ENCODE data around the gene ZNF423. TPM values are rescaled to one million over a fixed set of nuclear protein-coding genes. Genes with fewer than 3 reads are reported as not detected.
A peak's percentile ranks its signal among the peaks of the same experiment; 100 is the strongest.

The ZNF423 gene
- total RNA-seq, result not detected

DNA sequence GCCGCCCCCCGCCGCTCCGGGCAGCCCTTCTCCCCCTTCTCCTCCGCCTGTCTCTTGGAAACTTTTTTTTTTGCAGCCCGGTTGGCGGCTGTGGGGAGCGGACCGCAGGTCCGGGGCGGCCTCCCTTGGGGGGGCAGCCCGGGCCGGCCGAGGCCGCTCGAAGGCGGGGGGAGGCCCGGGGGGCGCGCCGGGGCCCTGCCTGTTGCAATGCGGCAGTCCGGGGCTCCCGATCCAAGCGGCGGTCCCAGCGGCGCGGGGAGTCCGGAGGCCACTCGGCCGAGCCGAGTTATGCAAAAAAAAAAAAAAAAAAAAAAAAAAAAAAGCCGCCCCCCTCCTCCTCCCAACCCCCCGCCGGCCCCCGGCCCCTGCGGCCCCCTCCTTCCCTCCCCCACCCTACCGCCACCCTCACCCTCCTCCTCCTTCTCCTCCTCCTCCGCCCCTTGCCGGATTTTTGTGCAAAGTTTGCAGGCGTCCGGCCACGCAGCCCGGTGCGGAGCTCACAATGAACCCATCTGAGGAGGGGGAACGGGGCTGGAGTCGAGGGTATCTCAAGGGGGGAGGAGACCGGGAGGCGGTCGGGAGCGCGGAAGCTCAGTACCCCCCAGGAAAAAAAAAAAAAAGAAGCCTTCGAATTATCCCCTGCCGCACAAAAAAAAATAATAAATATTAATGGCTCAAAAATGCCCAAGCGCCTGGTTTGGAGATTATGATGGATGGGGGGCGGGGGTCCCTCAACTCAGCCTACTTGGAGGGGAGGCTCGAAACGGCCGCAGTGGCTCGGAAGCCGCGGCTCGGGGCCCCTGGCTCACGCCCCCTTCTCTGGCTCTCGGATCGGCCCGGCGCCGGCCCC is at the start of gene ZNF423:
TSS of gene ZNF423 (minus strand) at position 291 of the 850 bp plus-strand sequence. CDS start 338 bp downstream, outside the sequence.
- Mint-ChIP-seq H3K4me3 (peak within 1 kb of the TSS; percentile 61), H3K9me3 (no peaks in the 10 kb centered on the region), H3K27me3 (peaks cover 39% of the 10 kb centered on the region), H3K36me3 (no peaks in the 10 kb centered on the region), H3K4me1 (ENCODE audit: low read depth) (peaks cover 15% of the 10 kb centered on the region), H3K27ac (no peak within 1 kb of the TSS)
- CTCF ChIA-PET, result interaction anchor here (0.6 to 3.0 kb wide), 4 partner anchors 66 to 417 kb away, joined by 3 to 15 read pairs (median 7); partner anchors contain the start of gene CNEP1R1
- POLR2A ChIA-PET, result no interaction called here
- intact Hi-C loops (cut with micrococcal nuclease), result loop anchor here (2.0 to 10.0 kb wide), 2 partner anchors 67 to 169 kb away; partner anchors contain the start of gene CNEP1R1
- DNase-seq, result no peak

GRCh38 chr16:49904348-49905062 is 48.6 kb upstream of the ZNF423 start:
- no peaks in the 10 kb centered on the region for H3K4me1 Mint-ChIP-seq (ENCODE audit: low read depth)
- H3K9me3 Mint-ChIP-seq, result no peaks in the 10 kb centered on the region
- H3K36me3 Mint-ChIP-seq, result no peaks in the 10 kb centered on the region
- DNase-seq, result no peak
- ChIA-PET POLR2A (no interaction called here), CTCF (no interaction called here)
- no peak overlapping the region for H3K4me3 Mint-ChIP-seq
- H3K27ac Mint-ChIP-seq, result no peak overlapping the region
- intact Hi-C loops (cut with micrococcal nuclease), result no loop called here
- H3K27me3 Mint-ChIP-seq, result no peaks in the 10 kb centered on the region

- ChIA-PET CTCF (no interaction called here), POLR2A (no interaction called here)
Measured at GRCh38 chr16:49902908-49903307, 47.0 kb upstream of the ZNF423 start.

GRCh38 chr16:49901711-49902110 is 45.8 kb upstream of the ZNF423 start:
- H3K36me3 Mint-ChIP-seq, result no peaks in the 10 kb centered on the region
- H3K4me3 Mint-ChIP-seq, result no peak overlapping the region
- ChIA-PET POLR2A (no interaction called here), CTCF (no interaction called here)
- intact Hi-C loops (cut with micrococcal nuclease), result no loop called here
- H3K27ac Mint-ChIP-seq, result no peak overlapping the region
- no peaks in the 10 kb centered on the region for H3K9me3 Mint-ChIP-seq
- H3K4me1 Mint-ChIP-seq (ENCODE audit: low read depth), result no peaks in the 10 kb centered on the region
- H3K27me3 Mint-ChIP-seq, result no peaks in the 10 kb centered on the region
- DNase-seq, result no peak

More at GRCh38 chr16:49902908-49903307, 47.0 kb upstream of the ZNF423 start:
- no peak for DNase-seq
- Mint-ChIP-seq H3K9me3 (no peaks in the 10 kb centered on the region), H3K27ac (no peak overlapping the region), H3K4me3 (no peak overlapping the region), H3K36me3 (no peaks in the 10 kb centered on the region), H3K4me1 (ENCODE audit: low read depth) (no peaks in the 10 kb centered on the region), H3K27me3 (no peaks in the 10 kb centered on the region)
- intact Hi-C loops (cut with micrococcal nuclease), result no loop called here

DNA sequence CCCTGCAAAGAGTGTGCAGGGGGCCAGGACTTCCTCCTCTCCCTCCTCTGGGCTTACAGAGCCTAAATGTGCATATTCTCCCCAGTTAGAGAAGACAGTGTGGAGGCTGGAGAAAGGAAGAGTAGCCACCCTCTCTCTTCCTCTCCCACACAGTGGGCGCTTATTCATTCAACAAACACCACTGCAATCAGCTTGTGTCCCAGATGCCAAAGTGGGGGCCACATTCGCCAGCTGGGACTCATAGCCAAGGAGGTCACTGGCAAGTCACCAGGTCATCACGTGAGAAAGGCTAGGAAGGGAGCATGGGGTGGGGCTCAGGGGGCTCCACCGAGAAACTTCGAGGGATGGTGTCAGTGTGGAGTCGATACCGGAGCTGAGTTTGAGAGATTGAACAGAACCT is 45.0 kb upstream of the ZNF423 start:
- no peaks in the 10 kb centered on the region for H3K9me3 Mint-ChIP-seq
- ChIA-PET POLR2A (no interaction called here), CTCF (interaction anchor here (1.0 to 1.4 kb wide), 2 partner anchors 22 to 24 kb away, joined by 3 read pairs; no protein-coding TSS in a partner anchor)
- H3K4me1 Mint-ChIP-seq (ENCODE audit: low read depth), result no peaks in the 10 kb centered on the region
- H3K4me3 Mint-ChIP-seq, result no peak overlapping the region
- no peaks in the 10 kb centered on the region for H3K36me3 Mint-ChIP-seq
- no peak overlapping the region for H3K27ac Mint-ChIP-seq
- no peak for DNase-seq
- intact Hi-C loops (cut with micrococcal nuclease), result no loop called here
- no peaks in the 10 kb centered on the region for H3K27me3 Mint-ChIP-seq

DNA sequence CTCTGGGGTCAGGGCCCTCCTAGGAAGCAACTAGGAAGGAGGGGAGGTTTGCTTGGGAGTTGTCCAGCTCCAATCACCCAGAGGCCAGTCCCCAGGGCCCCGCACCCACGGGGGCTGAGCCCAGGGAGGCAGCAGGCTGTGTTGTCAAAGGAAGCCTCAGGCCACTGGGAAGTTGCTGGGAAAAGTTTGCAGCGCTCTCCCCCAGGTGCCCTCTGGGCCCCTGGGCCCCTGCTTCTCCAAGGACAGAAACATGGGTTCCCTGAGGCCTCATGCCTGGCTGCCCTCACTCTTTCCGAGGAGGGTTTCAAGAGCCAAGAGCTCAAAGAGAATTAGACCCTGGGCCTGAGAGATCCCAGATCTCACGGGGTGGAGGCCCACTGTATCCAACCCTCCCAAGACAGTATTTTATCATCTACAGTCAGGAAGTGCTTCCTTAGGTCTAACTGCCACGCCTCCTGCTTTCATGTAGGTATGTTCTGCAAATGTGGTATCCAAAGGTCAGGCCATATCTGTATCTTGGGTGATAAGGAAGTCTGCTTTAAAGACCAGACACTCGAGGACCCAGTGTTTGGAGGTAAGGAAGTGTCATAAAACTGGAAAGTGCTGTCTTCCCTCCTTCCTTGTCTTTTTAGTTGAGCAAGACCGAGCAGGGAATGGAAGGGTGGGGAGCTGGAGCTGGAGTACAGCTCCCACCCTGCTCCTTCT is 44.2 kb upstream of the ZNF423 start:
- Mint-ChIP-seq H3K4me1 (ENCODE audit: low read depth) (no peaks in the 10 kb centered on the region), H3K36me3 (no peaks in the 10 kb centered on the region), H3K27ac (no peak overlapping the region), H3K9me3 (no peaks in the 10 kb centered on the region), H3K4me3 (no peak overlapping the region), H3K27me3 (no peaks in the 10 kb centered on the region)
- intact Hi-C loops (cut with micrococcal nuclease), result no loop called here
- CTCF ChIA-PET, result interaction anchor here (1.0 to 1.4 kb wide), 2 partner anchors 23 kb away, joined by 3 read pairs; no protein-coding TSS in a partner anchor
- POLR2A ChIA-PET, result no interaction called here
- no peak for DNase-seq

- ChIA-PET CTCF (no interaction called here), POLR2A (no interaction called here)
- Mint-ChIP-seq H3K27me3 (peaks cover 5% of the 10 kb centered on the region), H3K9me3 (no peaks in the 10 kb centered on the region), H3K36me3 (no peaks in the 10 kb centered on the region), H3K4me3 (no peak overlapping the region), H3K27ac (no peak overlapping the region), H3K4me1 (ENCODE audit: low read depth) (no peaks in the 10 kb centered on the region)
- DNase-seq, result no peak
- intact Hi-C loops (cut with micrococcal nuclease), result no loop called here
Measured at GRCh38 chr16:49896447-49896964, 40.6 kb upstream of the ZNF423 start.

GRCh38 chr16:49890876-49891275 is 35.0 kb upstream of the ZNF423 start:
- POLR2A ChIA-PET, result no interaction called here
- intact Hi-C loops (cut with micrococcal nuclease), result no loop called here
- DNase-seq, result peak; percentile 51
- no peaks in the 10 kb centered on the region for H3K36me3 Mint-ChIP-seq
- H3K9me3 Mint-ChIP-seq, result no peaks in the 10 kb centered on the region
- peaks cover 11% of the 10 kb centered on the region for H3K27me3 Mint-ChIP-seq
- no peaks in the 10 kb centered on the region for H3K4me1 Mint-ChIP-seq (ENCODE audit: low read depth)
- H3K4me3 Mint-ChIP-seq, result no peak overlapping the region
- no peak overlapping the region for H3K27ac Mint-ChIP-seq
- CTCF ChIA-PET, result interaction anchor here (0.6 to 1.3 kb wide), 2 partner anchors 32 to 33 kb away, joined by 3 to 7 read pairs; no protein-coding TSS in a partner anchor

DNA sequence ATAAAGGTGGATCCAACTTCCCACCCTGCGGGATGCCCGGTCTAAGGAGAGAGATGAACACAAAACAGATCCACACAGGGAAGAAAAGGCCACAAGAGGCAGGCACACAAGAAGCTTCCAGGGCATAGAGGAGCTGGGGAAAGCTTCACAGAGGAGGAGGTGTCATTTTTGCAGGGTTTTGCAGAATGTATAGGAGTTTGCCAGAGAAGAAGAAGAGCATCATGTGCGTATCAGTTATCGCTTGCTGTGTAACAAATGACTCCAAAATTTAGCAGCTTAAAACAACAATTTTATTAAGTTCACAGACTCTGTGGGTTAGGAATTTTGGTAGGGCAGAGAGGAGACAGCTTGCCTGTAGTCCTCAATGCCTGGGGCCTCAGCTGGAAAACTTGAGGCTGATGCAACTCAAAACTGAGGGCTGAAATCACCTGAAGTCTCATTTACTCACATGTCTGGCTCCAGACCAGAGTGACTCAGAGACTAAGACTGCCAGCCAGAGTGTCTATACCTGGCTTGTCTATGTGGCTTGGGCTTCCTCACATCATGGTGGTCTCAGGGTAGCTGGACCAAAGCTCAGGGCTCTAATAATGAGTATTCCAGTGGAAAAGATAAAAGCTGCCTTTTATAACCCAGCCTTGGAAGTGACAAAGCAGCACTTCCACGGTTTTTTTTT is 33.9 kb upstream of the ZNF423 start:
- ChIA-PET POLR2A (no interaction called here), CTCF (interaction anchor here (1.3 kb wide), 1 partner anchor 32 kb away, joined by 7 read pairs; no protein-coding TSS in a partner anchor)
- no peak overlapping the region for H3K4me3 Mint-ChIP-seq
- H3K4me1 Mint-ChIP-seq (ENCODE audit: low read depth), result no peaks in the 10 kb centered on the region
- intact Hi-C loops (cut with micrococcal nuclease), result no loop called here
- H3K36me3 Mint-ChIP-seq, result no peaks in the 10 kb centered on the region
- no peaks in the 10 kb centered on the region for H3K9me3 Mint-ChIP-seq
- peaks cover 11% of the 10 kb centered on the region for H3K27me3 Mint-ChIP-seq
- DNase-seq, result no peak
- no peak overlapping the region for H3K27ac Mint-ChIP-seq

DNA sequence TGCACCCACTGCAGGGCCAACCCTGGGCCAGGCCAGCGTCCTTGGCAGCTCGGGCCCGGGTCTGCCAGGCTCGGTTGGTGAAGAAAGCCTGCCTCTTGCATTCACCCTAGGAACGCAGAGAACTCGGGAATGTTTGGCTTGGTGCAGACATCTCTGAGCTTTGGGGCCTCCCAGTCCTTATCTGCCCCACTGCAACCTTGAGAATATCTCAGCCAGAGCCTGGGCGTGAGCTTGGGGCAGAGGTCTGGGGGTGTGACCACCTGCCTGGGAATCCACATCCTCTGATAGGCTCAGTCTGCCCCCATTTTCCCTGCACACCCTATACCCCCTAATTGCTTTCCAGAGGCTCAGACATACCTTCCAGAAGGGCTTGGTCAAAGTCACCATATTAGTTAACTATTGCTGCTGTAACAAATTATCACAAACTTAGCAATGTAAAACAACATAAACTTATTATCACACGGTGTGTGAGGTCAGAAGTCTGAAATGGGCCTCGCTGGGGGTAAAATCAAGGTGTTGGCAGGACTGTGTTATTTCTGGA is 30.7 kb upstream of the ZNF423 start:
- Mint-ChIP-seq H3K4me3 (no peak overlapping the region), H3K4me1 (ENCODE audit: low read depth) (no peaks in the 10 kb centered on the region), H3K9me3 (no peaks in the 10 kb centered on the region), H3K36me3 (no peaks in the 10 kb centered on the region), H3K27ac (no peak overlapping the region), H3K27me3 (peaks cover 12% of the 10 kb centered on the region)
- intact Hi-C loops (cut with micrococcal nuclease), result no loop called here
- DNase-seq, result no peak
- ChIA-PET CTCF (interaction anchor here (1.3 to 1.4 kb wide), 2 partner anchors 10 to 29 kb away, joined by 4 read pairs; no protein-coding TSS in a partner anchor), POLR2A (no interaction called here)

All from activated CD4-positive, alpha-beta memory T cell treated with anti-CD3 and anti-CD28 coated beads for 36 hours (primary cell).